HCT116 (cell line): ENCODE data around the gene KIF5A. TPM values are rescaled to one million over a fixed set of nuclear protein-coding genes. Genes with fewer than 3 reads are reported as not detected.

Source experiments
- ATAC-seq: fragments of 200-7000 bp; cut with Tn5 transposase; 2 replicates; pipeline ENCODE4 v1.9.1; 2020; ENCODE audit warnings: mild to moderate bottlenecking, moderate library complexity
- BruUV-seq: library from RNA; stranded (reverse); fragments of 400-500 nt; replicated peaks from 2 replicates; lab custom pipeline; 2021; lab: Mats Ljungman, UMichigan
- CTCF ChIA-PET: fragments of 300-600 bp; sonication (Branson Sonifier 250); formaldehyde crosslinking; loops from one replicate; lab custom pipeline; 2021; ENCODE audit warnings: antibody characterized with exemption; lab: Charles Lee
- POLR2A ChIA-PET: fragments of 300-600, 350-600 bp; sonication (Branson Sonifier 250); formaldehyde crosslinking; loops from one replicate; lab custom pipeline; 2021; ENCODE audit warnings: antibody characterized with exemption; lab: Charles Lee
- RAD21 ChIA-PET, 2 experiments: fragments of 300-600 bp; sonication (Branson Sonifier 250); formaldehyde crosslinking; loops; one replicate each; lab custom pipeline; 2023; ENCODE audit warnings: low total read pairs in 2 of 2; ENCODE audit not compliant: uncharacterized antibody in 2 of 2, unreplicated experiment in 2 of 2, low non-redundant PET in 1 of 2; lab: Charles Lee
- DNase-seq: peaks from one replicate; pipeline ENCODE4 v3.0.0-alpha.2; 2010; ENCODE audit warnings: low read depth, low spot score
- H2AFZ ChIP-seq: fragments of 200-600 bp; shearing (Covaris generic), sonication (generic); 2 replicates; pipeline ENCODE4 v1.6.1; 2017; ENCODE audit warnings: low read depth, mixed run types, mixed read lengths, antibody characterized with exemption, low read length; ENCODE audit not compliant: poor library complexity, severe bottlenecking
- H3K27ac ChIP-seq: 2 replicates; pipeline ENCODE4 v1.5.1; 2012; ENCODE audit warnings: low read depth, low read length
- H3K27me3 ChIP-seq: fragments of 200-600 bp; sonication (generic); 2 replicates; pipeline ENCODE4 v1.6.1; 2016; ENCODE audit warnings: mixed run types, low read length, mixed read lengths; ENCODE audit not compliant: insufficient read depth
- H3K36me3 ChIP-seq, 2 experiments: fragments of 200-500 bp in 1 of 2; fragments of 200-600 bp in 1 of 2; sonication (Bioruptor generic) in 1 of 2; sonication (generic) in 1 of 2; 2 replicates each; pipeline versions ENCODE4 v1.5.1 to v1.6.1; 2014 to 2016; ENCODE audit warnings: low read length in 2 of 2, inconsistent platforms in 1 of 2, mixed read lengths in 1 of 2, mixed run types in 1 of 2; ENCODE audit not compliant: insufficient read depth in 2 of 2, control insufficient read depth in 1 of 2
- H3K4me1 ChIP-seq, 2 experiments: fragments of 200-600 bp in 1 of 2; sonication (generic) in 1 of 2; 2 replicates each; pipeline versions ENCODE4 v1.5.1 to v1.6.1; 2012 to 2017; ENCODE audit warnings: low read length in 2 of 2, inconsistent platforms in 1 of 2, mild to moderate bottlenecking in 1 of 2, mixed read lengths in 1 of 2, mixed run types in 1 of 2, moderate library complexity in 1 of 2; ENCODE audit not compliant: insufficient read depth in 2 of 2, control insufficient read depth in 1 of 2
- H3K4me2 ChIP-seq: fragments of 200-600 bp; sonication (generic); 2 replicates; pipeline ENCODE4 v1.6.1; 2017; ENCODE audit warnings: mixed run types, low read length, mixed read lengths
- H3K4me3 ChIP-seq, 2 experiments: fragments of 200-600 bp in 1 of 2; sonication (generic) in 1 of 2; replicated peaks in 1 of 2; 2 replicates each; pipeline ENCODE4 v1.5.1; 2011 to 2016; ENCODE audit warnings: low read length in 2 of 2, control low read depth in 1 of 2, low read depth in 1 of 2, mild to moderate bottlenecking in 1 of 2, mixed read lengths in 1 of 2, mixed run types in 1 of 2
- H3K79me2 ChIP-seq: fragments of 200-600 bp; sonication (generic); 2 replicates; pipeline ENCODE4 v1.6.1; 2017; ENCODE audit warnings: mild to moderate bottlenecking, mixed run types, low read length, moderate library complexity, mixed read lengths; ENCODE audit not compliant: insufficient read depth
- H3K9ac ChIP-seq: fragments of 200-600 bp; sonication (generic); 2 replicates; pipeline ENCODE4 v1.6.1; 2016; ENCODE audit warnings: low read length, mixed read lengths
- H3K9me2 ChIP-seq: fragments of 200-600 bp; sonication (generic), shearing (Covaris generic); 2 replicates; pipeline ENCODE4 v1.6.1; 2017; ENCODE audit warnings: mixed run types, mild to moderate bottlenecking, moderate library complexity; ENCODE audit not compliant: insufficient read depth
- H3K9me3 ChIP-seq, 2 experiments: fragments of 200-500 bp in 1 of 2; fragments of 200-600 bp in 1 of 2; sonication (Bioruptor generic) in 1 of 2; sonication (generic) in 1 of 2; 2 replicates each; pipeline ENCODE4 v1.6.1; 2014 to 2017; ENCODE audit warnings: low read length in 2 of 2, mixed read lengths in 2 of 2, inconsistent platforms in 1 of 2, low read depth in 1 of 2, mild to moderate bottlenecking in 1 of 2, mixed run types in 1 of 2, moderate library complexity in 1 of 2; ENCODE audit not compliant: control insufficient read depth in 1 of 2, insufficient read depth in 1 of 2
- H4K20me1 ChIP-seq: fragments of 200-600 bp; sonication (generic), shearing (Covaris generic); 2 replicates; pipeline ENCODE4 v1.6.1; 2017; ENCODE audit warnings: mixed run types, mild to moderate bottlenecking, moderate library complexity; ENCODE audit not compliant: insufficient read depth
- CBX3 ChIP-seq: IDR thresholded peaks from 2 replicates; pipeline ENCODE4 v1.6.1; 2012; ENCODE audit warnings: low read depth
- CEBPB ChIP-seq: IDR thresholded peaks from 2 replicates; pipeline ENCODE4 v1.6.1; 2012; ENCODE audit warnings: low read depth
- POLR2A ChIP-seq: IDR thresholded peaks from 2 replicates; pipeline ENCODE4 v1.7.0; 2011; ENCODE audit warnings: borderline replicate concordance; ENCODE audit not compliant: insufficient read depth, insufficient read length; ENCODE audit errors: extremely low read depth
- RAD21 ChIP-seq: IDR thresholded peaks from 2 replicates; pipeline ENCODE4 v1.6.1; 2012; ENCODE audit warnings: low read depth, mild to moderate bottlenecking
- ZBTB33 ChIP-seq: IDR thresholded peaks from 2 replicates; pipeline ENCODE4 v1.6.1; 2011; ENCODE audit warnings: mild to moderate bottlenecking, low read length, moderate library complexity; ENCODE audit not compliant: insufficient replicate concordance; ENCODE audit errors: extremely low read depth
- ZFX ChIP-seq: fragments of 450-650 bp; IDR thresholded peaks from 2 replicates; pipeline ENCODE4 v1.6.1; 2017
- ZNF274 ChIP-seq: fragments of 200-500 bp; sonication (Bioruptor generic); IDR thresholded peaks from 2 replicates; pipeline ENCODE4 v1.6.1; 2014; ENCODE audit warnings: mild to moderate bottlenecking, low read depth, low read length, inconsistent platforms
- intact Hi-C: fragments of 100-400 bp; cut with micrococcal nuclease; formaldehyde crosslinking; loops from 2 replicates; pipeline ENCODE4 v1.10.0; 2022
- total RNA-seq: library from RNA; stranded (reverse); gene quantifications from one replicate; pipeline ENCODE4 v1.2.1, GENCODE V29; 2021; ENCODE audit not compliant: unreplicated experiment
- TF ChIP-seq, protein P1 (sequence below), 3 experiments: fragments of 200-600 bp in 1 of 3; sonication (generic) in 1 of 3; IDR thresholded peaks in 2 of 3; conservative IDR thresholded peaks in 1 of 3; 2 replicates each; pipeline ENCODE4 v1.5.1; 2012 to 2017; ENCODE audit warnings: low read depth in 2 of 3, low read length in 2 of 3, antibody characterized with exemption in 1 of 3, borderline replicate concordance in 1 of 3, control low read depth in 1 of 3, mild to moderate bottlenecking in 1 of 3, mixed read lengths in 1 of 3, mixed run types in 1 of 3, moderate library complexity in 1 of 3; ENCODE audit not compliant: insufficient read depth in 1 of 3
- TF ChIP-seq, protein P2 (sequence below): IDR thresholded peaks from 2 replicates; pipeline ENCODE4 v1.6.1; 2012

The KIF5A gene
- total RNA-seq, 1 experiment from 2014 or later: 5.2 TPM

DNA sequence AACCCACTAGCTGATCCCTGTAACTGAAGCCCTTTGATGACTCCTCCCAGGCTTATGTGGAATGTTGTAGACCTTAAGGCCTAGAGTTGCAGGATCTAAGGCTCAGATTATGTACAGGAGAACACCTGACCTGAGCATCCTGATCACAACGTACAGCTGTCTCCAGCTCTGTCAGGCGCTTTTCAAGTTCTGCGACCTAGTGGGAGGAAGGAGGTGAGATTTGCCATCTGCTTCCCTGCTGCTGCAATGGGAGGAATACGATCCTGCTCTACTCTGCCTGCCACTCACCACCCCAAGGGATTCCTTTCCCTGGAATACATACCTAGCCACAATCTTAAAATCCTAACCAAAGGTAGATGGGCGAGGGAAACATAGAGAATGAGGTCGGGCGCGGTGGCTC, 16.7 kb upstream of the KIF5A start:
- H3K4me3 ChIP-seq: no peak overlapping the region
- ChIA-PET POLR2A (interaction anchor here (2.6 kb wide), 1 partner anchor 13 kb away, joined by 8 read pairs; the partner anchor contains the start of gene DCTN2), CTCF (no interaction called here), RAD21 (no interaction called here)
- H4K20me1 ChIP-seq: no peaks in the 10 kb centered on the region
- H3K9me3 ChIP-seq: no peaks in the 10 kb centered on the region
- H2AFZ ChIP-seq: no peak overlapping the region
- H3K9ac ChIP-seq: no peak overlapping the region
- no peaks in the 10 kb centered on the region for H3K4me1 ChIP-seq
- peaks cover 33 to 39% of the 10 kb centered on the region in 2 experiments; a peak in 3 of 4 replicates for H3K36me3 ChIP-seq
- H3K27ac ChIP-seq: no peak overlapping the region
- no peak for ATAC-seq
- no TSS peak for BruUV-seq
- TF ChIP-seq RAD21: no peak
- TF ChIP-seq, protein P1, sequence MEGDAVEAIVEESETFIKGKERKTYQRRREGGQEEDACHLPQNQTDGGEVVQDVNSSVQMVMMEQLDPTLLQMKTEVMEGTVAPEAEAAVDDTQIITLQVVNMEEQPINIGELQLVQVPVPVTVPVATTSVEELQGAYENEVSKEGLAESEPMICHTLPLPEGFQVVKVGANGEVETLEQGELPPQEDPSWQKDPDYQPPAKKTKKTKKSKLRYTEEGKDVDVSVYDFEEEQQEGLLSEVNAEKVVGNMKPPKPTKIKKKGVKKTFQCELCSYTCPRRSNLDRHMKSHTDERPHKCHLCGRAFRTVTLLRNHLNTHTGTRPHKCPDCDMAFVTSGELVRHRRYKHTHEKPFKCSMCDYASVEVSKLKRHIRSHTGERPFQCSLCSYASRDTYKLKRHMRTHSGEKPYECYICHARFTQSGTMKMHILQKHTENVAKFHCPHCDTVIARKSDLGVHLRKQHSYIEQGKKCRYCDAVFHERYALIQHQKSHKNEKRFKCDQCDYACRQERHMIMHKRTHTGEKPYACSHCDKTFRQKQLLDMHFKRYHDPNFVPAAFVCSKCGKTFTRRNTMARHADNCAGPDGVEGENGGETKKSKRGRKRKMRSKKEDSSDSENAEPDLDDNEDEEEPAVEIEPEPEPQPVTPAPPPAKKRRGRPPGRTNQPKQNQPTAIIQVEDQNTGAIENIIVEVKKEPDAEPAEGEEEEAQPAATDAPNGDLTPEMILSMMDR (IDR thresholded peaks at IDR 0.05 in 2 of 3, conservative IDR thresholded peaks at IDR 0.05 in 1 of 3; ENCODE audit: borderline replicate concordance in 1 of 3, insufficient read depth in 1 of 3, low read depth in 2 of 3, low read length in 2 of 3): no peak
- TF ChIP-seq CEBPB: no peak
- TF ChIP-seq, protein P2, sequence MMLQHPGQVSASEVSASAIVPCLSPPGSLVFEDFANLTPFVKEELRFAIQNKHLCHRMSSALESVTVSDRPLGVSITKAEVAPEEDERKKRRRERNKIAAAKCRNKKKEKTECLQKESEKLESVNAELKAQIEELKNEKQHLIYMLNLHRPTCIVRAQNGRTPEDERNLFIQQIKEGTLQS: no peak
- no peak for TF ChIP-seq ZFX
- no peak for TF ChIP-seq POLR2A
- no peak for TF ChIP-seq ZNF274
- TF ChIP-seq ZBTB33: no peak
- TF ChIP-seq CBX3: no peak
- H3K79me2 ChIP-seq: no peaks in the 10 kb centered on the region
- no peaks in the 10 kb centered on the region for H3K27me3 ChIP-seq
- H3K4me2 ChIP-seq: no peak overlapping the region
- DNase-seq: no peak
- H3K9me2 ChIP-seq: no peaks in the 10 kb centered on the region
- intact Hi-C loops: no loop called here
